ENCODE measurements around the gene LCP2. TPM values are rescaled to one million over a fixed set of nuclear protein-coding genes. Genes with fewer than 3 reads are reported as not detected.
"Not testable (repeated sequence)": the region's sequence is repeated elsewhere in the genome, so short reads cannot be mapped to it uniquely, and the experiment has no call there.

LCP2 gene
- polyA plus RNA-seq, 1 donor, result 4.2 TPM

- DNase-seq (ENCODE audit: low read depth), result no peak
These were observed 49.2 kb downstream of the LCP2 start for GRCh38 chr5:170248172-170248930.

GRCh38 chr5:170247363-170247762 is 50.2 kb downstream of the LCP2 start:
- DNase-seq (ENCODE audit: low read depth), result no peak

GRCh38 chr5:170246126-170246870 is 51.3 kb downstream of the LCP2 start:
- DNase-seq (ENCODE audit: low read depth), result no peak

- DNase-seq (ENCODE audit: low read depth), result not testable (repeated sequence)
These were observed 52.1 kb downstream of the LCP2 start for GRCh38 chr5:170245436-170245835.

- DNase-seq (ENCODE audit: low read depth), result no peak
These were observed 59.0 kb downstream of the LCP2 start for GRCh38 chr5:170238456-170239196.

- no peak for DNase-seq (ENCODE audit: low read depth)
These were observed 61.4 kb downstream of the LCP2 start for GRCh38 chr5:170235876-170236864.

GRCh38 chr5:170233358-170233892 is 64.2 kb downstream of the LCP2 start:
- DNase-seq (ENCODE audit: low read depth), result no peak

- DNase-seq (ENCODE audit: low read depth), result no peak
These were observed 64.8 kb downstream of the LCP2 start, which contains the start of gene C5orf58 for GRCh38 chr5:170232786-170233185. TSS of gene C5orf58 (plus strand) at chr5:170232985. CDS start at chr5:170234977, 1,992 bp downstream.

GRCh38 chr5:170228762-170229435 is 68.7 kb downstream of the LCP2 start:
- DNase-seq (ENCODE audit: low read depth), result peak; percentile 58

GRCh38 chr5:170226661-170227060 is 70.9 kb downstream of the LCP2 start:
- no peak for DNase-seq (ENCODE audit: low read depth)

- no peak for DNase-seq (ENCODE audit: low read depth)
These were observed 71.4 kb downstream of the LCP2 start for GRCh38 chr5:170226129-170226615.

GRCh38 chr5:170225326-170226128 is 72.0 kb downstream of the LCP2 start:
- DNase-seq (ENCODE audit: low read depth), result peak; percentile 50

GRCh38 chr5:170223906-170224305 is 73.7 kb downstream of the LCP2 start:
- no peak for DNase-seq (ENCODE audit: low read depth)

GRCh38 chr5:170223360-170223759 is 74.2 kb downstream of the LCP2 start:
- DNase-seq (ENCODE audit: low read depth), result peak; percentile 49

GRCh38 chr5:170221327-170221741 is 76.2 kb downstream of the LCP2 start:
- DNase-seq (ENCODE audit: low read depth), result peak; percentile 88

- no peak for DNase-seq (ENCODE audit: low read depth)
These were observed 77.4 kb downstream of the LCP2 start for GRCh38 chr5:170220191-170220590.

- DNase-seq (ENCODE audit: low read depth), result no peak
These were observed 78.0 kb downstream of the LCP2 start for GRCh38 chr5:170219615-170220014.

- no peak for DNase-seq (ENCODE audit: low read depth)
These were observed 78.9 kb downstream of the LCP2 start for GRCh38 chr5:170218726-170219125.

- DNase-seq (ENCODE audit: low read depth), result no peak
These were observed 79.7 kb downstream of the LCP2 start for GRCh38 chr5:170217831-170218230.
